Left lung (tissue), 10 donors: ENCODE results near the gene HSH2D. TPM values are rescaled to one million over a fixed set of nuclear protein-coding genes. Genes with fewer than 3 reads are reported as not detected.
A peak's percentile ranks its signal among the peaks of the same experiment; 100 is the strongest.

Source experiments
- ATAC-seq: fragments of 200-7000 bp; cut with Tn5 transposase; one replicate; pipeline ENCODE4 v1.9.1; 2020; ENCODE audit warnings: moderate library complexity
- DNase-seq, 4 donors: peaks; one replicate each; pipeline ENCODE4 v3.0.0-alpha.2; 2013 to 2020
- H3K27ac ChIP-seq, 2 donors: fragments of 200-600 bp; sonication (generic) in 1 of 2; one replicate each; pipeline versions ENCODE4 v1.5.0 to v1.8.0; 2020 to 2021
- H3K27me3 ChIP-seq, 2 donors: fragments of 200-600 bp; sonication (generic) in 1 of 2; one replicate each; pipeline versions ENCODE4 v1.5.0 to v1.8.0; 2020 to 2021
- H3K36me3 ChIP-seq, 2 donors: fragments of 200-600 bp; sonication (generic) in 1 of 2; one replicate each; pipeline versions ENCODE4 v1.5.0 to v1.8.0; 2020 to 2021
- H3K4me1 ChIP-seq, 2 donors: fragments of 200-600 bp; one replicate each; pipeline ENCODE4 v1.8.0; 2021
- H3K4me3 ChIP-seq, 2 donors: fragments of 200-600 bp; sonication (generic) in 1 of 2; one replicate each; pipeline versions ENCODE4 v1.5.0 to v1.8.0; 2020 to 2021; ENCODE audit warnings: mild to moderate bottlenecking in 1 of 2
- H3K9me3 ChIP-seq, 2 donors: fragments of 200-600 bp; sonication (generic) in 1 of 2; one replicate each; pipeline versions ENCODE4 v1.5.0 to v1.8.0; 2020 to 2021
- intact Hi-C, 2 donors: fragments of 100-400 bp; cut with DNase I; formaldehyde crosslinking; loops; one replicate each; pipeline versions ENCODE4 v1.11.2 to v1.14.2; 2022
- polyA plus RNA-seq, 6 donors: library from polyadenylated mRNA; unstranded; fragments of 120-200 nt; gene quantifications; one replicate each; pipeline ENCODE4 v1.2.1, GENCODE V29; 2013; ENCODE audit not compliant: insufficient read length in 6 of 6
- total RNA-seq, 2 donors: library from RNA; stranded (reverse); fragmentation: NEBNext Ultra II Directional; extraction: Animal tissue kit (Norgen Biotek cat#: 25700); gene quantifications; one replicate each; pipeline ENCODE4 v1.2.1, GENCODE V29; 2021
- TF ChIP-seq, protein P1 (sequence below), 2 donors: fragments of 200-600 bp; sonication (generic) in 1 of 2; IDR thresholded peaks; one replicate each; pipeline versions ENCODE4 v1.5.0 to v1.8.0; 2021; ENCODE audit warnings: antibody characterized with exemption in 2 of 2
- donor health status: DM: no; HTN: yes; CAD: no.
- donor health status: DM: no; HTN: no; CAD: no.

Gene HSH2D
- total and polyA plus RNA-seq, 8 donors: 1.8 to 8.5 (median 2.3) TPM

- TF ChIP-seq, protein P1, sequence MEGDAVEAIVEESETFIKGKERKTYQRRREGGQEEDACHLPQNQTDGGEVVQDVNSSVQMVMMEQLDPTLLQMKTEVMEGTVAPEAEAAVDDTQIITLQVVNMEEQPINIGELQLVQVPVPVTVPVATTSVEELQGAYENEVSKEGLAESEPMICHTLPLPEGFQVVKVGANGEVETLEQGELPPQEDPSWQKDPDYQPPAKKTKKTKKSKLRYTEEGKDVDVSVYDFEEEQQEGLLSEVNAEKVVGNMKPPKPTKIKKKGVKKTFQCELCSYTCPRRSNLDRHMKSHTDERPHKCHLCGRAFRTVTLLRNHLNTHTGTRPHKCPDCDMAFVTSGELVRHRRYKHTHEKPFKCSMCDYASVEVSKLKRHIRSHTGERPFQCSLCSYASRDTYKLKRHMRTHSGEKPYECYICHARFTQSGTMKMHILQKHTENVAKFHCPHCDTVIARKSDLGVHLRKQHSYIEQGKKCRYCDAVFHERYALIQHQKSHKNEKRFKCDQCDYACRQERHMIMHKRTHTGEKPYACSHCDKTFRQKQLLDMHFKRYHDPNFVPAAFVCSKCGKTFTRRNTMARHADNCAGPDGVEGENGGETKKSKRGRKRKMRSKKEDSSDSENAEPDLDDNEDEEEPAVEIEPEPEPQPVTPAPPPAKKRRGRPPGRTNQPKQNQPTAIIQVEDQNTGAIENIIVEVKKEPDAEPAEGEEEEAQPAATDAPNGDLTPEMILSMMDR (IDR thresholded peaks at IDR 0.05): no peak
- no peaks in the 10 kb centered on the region for H3K27me3 ChIP-seq
- peak overlapping the region in 1 of 2 donors; percentile 80 for H3K27ac ChIP-seq
- H3K9me3 ChIP-seq: no peaks in the 10 kb centered on the region
- no peak for DNase-seq
- ATAC-seq: peak; percentile 10
- H3K36me3 ChIP-seq: peaks cover 0 to 5% of the 10 kb centered on the region in 2 donors
- peak overlapping the region; percentile 19 to 47 for H3K4me3 ChIP-seq
- H3K4me1 ChIP-seq: peaks cover 0 to 86% of the 10 kb centered on the region in 2 donors
- intact Hi-C loops: no loop called here
These were observed 714 bp downstream of the HSH2D start for GRCh38 chr19:16144216-16144581.

GRCh38 chr19:16146112-16146511 is 2.6 kb downstream of the HSH2D start:
- no peaks in the 10 kb centered on the region for H3K9me3 ChIP-seq
- intact Hi-C loops: no loop called here
- ATAC-seq (no peak), DNase-seq (no peak)
- no peak overlapping the region for H3K4me3 ChIP-seq
- H3K27ac ChIP-seq: peak overlapping the region in 1 of 2 donors; percentile 28
- peaks cover 0 to 89% of the 10 kb centered on the region in 2 donors for H3K4me1 ChIP-seq
- TF ChIP-seq, protein P1 (IDR thresholded peaks at IDR 0.05): no peak
- H3K27me3 ChIP-seq: no peaks in the 10 kb centered on the region
- peaks cover 0 to 9% of the 10 kb centered on the region in 2 donors for H3K36me3 ChIP-seq

- Histone ChIP-seq H3K4me1 (peaks cover 0 to 69% of the 10 kb centered on the region in 2 donors), H3K27me3 (no peaks in the 10 kb centered on the region), H3K36me3 (peaks cover 0 to 20% of the 10 kb centered on the region in 2 donors), H3K9me3 (no peaks in the 10 kb centered on the region), H3K27ac (peak overlapping the region; percentile 7 to 89), H3K4me3 (no peak overlapping the region)
- ATAC-seq (no peak), DNase-seq (no peak)
- TF ChIP-seq, protein P1 (IDR thresholded peaks at IDR 0.05): no peak
- intact Hi-C loops: no loop called here
These were observed 5.2 kb downstream of the HSH2D start for GRCh38 chr19:16148443-16149229.

DNA sequence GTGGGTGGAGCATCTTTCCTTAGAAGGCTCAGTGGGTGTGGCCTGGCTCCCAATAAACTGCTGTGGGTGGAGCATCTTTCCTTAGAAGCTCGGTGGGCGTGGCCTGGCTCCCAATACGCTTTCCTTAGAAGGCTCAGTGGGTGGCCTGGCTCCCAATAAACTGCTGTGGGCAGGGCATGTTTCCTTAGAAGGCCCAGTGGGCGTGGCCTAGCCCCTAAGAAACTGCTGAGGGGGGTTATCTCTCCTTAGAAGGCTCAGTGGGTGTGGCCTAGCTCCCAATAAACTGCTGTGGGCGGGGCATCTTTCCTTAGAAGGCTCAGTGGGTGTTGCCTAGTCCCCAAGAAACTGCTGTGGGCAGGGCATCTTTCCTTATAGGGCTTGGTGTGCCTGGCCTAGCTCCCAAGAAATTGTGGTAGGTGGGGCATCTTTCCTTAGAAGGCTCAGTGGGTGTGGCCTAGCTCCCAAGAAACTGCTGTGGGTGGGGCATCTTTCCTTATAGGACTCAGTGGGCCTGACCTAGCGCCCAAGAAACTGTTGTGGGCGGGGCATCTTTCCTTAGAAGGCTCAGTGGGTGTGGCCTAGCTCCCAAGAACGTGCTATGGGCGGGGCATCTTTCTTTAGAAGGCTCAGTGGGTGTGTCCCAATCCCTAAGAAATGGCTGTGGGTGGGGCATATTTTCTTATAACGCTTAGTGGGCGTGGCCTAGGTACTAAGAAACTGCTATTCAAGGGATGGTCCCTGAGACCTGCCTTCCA is 10.3 kb downstream of the HSH2D start:
- ATAC-seq: no peak
- intact Hi-C loops: no loop called here
- Histone ChIP-seq H3K9me3 (no peaks in the 10 kb centered on the region), H3K27ac (no peak overlapping the region), H3K27me3 (no peaks in the 10 kb centered on the region), H3K4me3 (no peak overlapping the region), H3K36me3 (peaks cover 0 to 58% of the 10 kb centered on the region in 2 donors), H3K4me1 (peaks cover 0 to 34% of the 10 kb centered on the region in 2 donors)
- TF ChIP-seq, protein P1 (IDR thresholded peaks at IDR 0.05): no peak
- no peak for DNase-seq

DNA sequence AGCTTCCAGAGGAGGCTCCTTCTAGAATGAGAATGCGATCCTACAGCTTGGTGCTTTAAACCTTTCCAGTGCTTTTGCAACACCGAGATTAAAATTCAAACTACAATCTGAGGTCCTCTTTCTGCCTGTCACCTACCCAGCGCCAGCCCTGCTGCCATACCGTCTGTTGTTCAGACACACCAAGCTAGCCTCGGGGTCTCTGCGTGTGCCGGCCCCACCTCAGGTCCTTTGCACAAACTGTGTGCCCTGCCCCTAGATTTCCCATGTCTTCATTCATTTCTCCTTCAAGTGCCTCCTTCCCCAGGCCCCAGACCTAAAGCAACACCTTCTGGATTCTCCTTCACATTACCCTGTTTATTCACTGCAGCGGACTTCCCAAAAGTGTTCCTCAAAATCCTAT is 11.1 kb downstream of the HSH2D start:
- intact Hi-C loops: no loop called here
- TF ChIP-seq, protein P1 (IDR thresholded peaks at IDR 0.05): no peak

More for the DNA sequence above, 11.1 kb downstream of the HSH2D start:
- no peak for ATAC-seq
- no peaks in the 10 kb centered on the region for H3K27me3 ChIP-seq
- peaks cover 0 to 50% of the 10 kb centered on the region in 2 donors for H3K36me3 ChIP-seq
- H3K4me1 ChIP-seq: peaks cover 0 to 33% of the 10 kb centered on the region in 2 donors
- no peak overlapping the region for H3K27ac ChIP-seq
- DNase-seq: no peak
- H3K4me3 ChIP-seq: no peak overlapping the region
- no peaks in the 10 kb centered on the region for H3K9me3 ChIP-seq
